SK-N-DZ (cell line): ENCODE measurements around the gene OR8B12. TPM values are rescaled to one million over a fixed set of nuclear protein-coding genes. Genes with fewer than 3 reads are reported as not detected.
A peak's percentile ranks its signal among the peaks of the same experiment; 100 is the strongest.

ENCODE experiments used
- DNase-seq: peaks from one replicate; pipeline ENCODE4 v3.0.0-alpha.2; 2015; ENCODE audit warnings: low spot score
- polyA plus RNA-seq, 2 experiments: library from polyadenylated mRNA; depleted of rRNA; stranded (reverse); fragments of >200 nt; gene quantifications; 2 replicates each; pipeline ENCODE4 v1.2.3, GENCODE V29; 2014

The OR8B12 gene
- polyA plus RNA-seq (2014; cell fraction: cytosol; rRNA removed) = not detected in 2 replicates
- polyA plus RNA-seq (2014; cell fraction: nucleus; rRNA removed) = not detected in 2 replicates

GRCh38 chr11:124543554-124543953 is at the start of gene OR8B12:
TSS of gene OR8B12 (minus strand) at chr11:124543654. CDS start at chr11:124543654, 0 bp downstream.
- no peak for DNase-seq

- no peak for DNase-seq
Measured at GRCh38 chr11:124592627-124593026, 49.2 kb upstream of the OR8B12 start.

- DNase-seq = no peak
Measured at GRCh38 chr11:124591430-124591829, 48.0 kb upstream of the OR8B12 start.

- peak; percentile 13 for DNase-seq
Measured at GRCh38 chr11:124586238-124586860, 42.9 kb upstream of the OR8B12 start.

GRCh38 chr11:124584681-124585372 is 41.4 kb upstream of the OR8B12 start:
- DNase-seq = no peak

- DNase-seq = no peak
Measured at GRCh38 chr11:124583781-124584180, 40.3 kb upstream of the OR8B12 start.

- DNase-seq = no peak
Measured at GRCh38 chr11:124582565-124582964, 39.1 kb upstream of the OR8B12 start.

- DNase-seq = no peak
Measured at GRCh38 chr11:124581817-124582216, 38.4 kb upstream of the OR8B12 start.

- no peak for DNase-seq
Measured at GRCh38 chr11:124578761-124579160, 35.3 kb upstream of the OR8B12 start.

- DNase-seq = no peak
Measured at GRCh38 chr11:124577716-124578427, 34.4 kb upstream of the OR8B12 start.

GRCh38 chr11:124570160-124570559 is 26.7 kb upstream of the OR8B12 start:
- no peak for DNase-seq

GRCh38 chr11:124569697-124570096 is 26.2 kb upstream of the OR8B12 start, which contains the start of gene OR8A1:
TSS of gene OR8A1 (plus strand) at chr11:124569997. CDS start at chr11:124570120, 123 bp downstream.
- no peak for DNase-seq

- no peak for DNase-seq
Measured at GRCh38 chr11:124556828-124557227, 13.4 kb upstream of the OR8B12 start.

GRCh38 chr11:124551987-124552386 is 8.5 kb upstream of the OR8B12 start:
- DNase-seq = no peak

- no peak for DNase-seq
Measured at GRCh38 chr11:124551189-124551588, 7.7 kb upstream of the OR8B12 start.

GRCh38 chr11:124543145-124543544 is 309 bp downstream of the OR8B12 start:
- DNase-seq = no peak

GRCh38 chr11:124541204-124541603 is 2.2 kb downstream of the OR8B12 start:
- no peak for DNase-seq

GRCh38 chr11:124538019-124538418 is 5.4 kb downstream of the OR8B12 start:
- DNase-seq = no peak

GRCh38 chr11:124536520-124536919 is 6.9 kb downstream of the OR8B12 start:
- DNase-seq = no peak

- DNase-seq = no peak
Measured at GRCh38 chr11:124535552-124536232, 7.8 kb downstream of the OR8B12 start.

GRCh38 chr11:124534051-124534450 is 9.4 kb downstream of the OR8B12 start:
- DNase-seq = no peak

- DNase-seq = no peak
Measured at GRCh38 chr11:124533626-124534025, 9.8 kb downstream of the OR8B12 start.
